Type B pancreatic cell (in vitro differentiated cells): Measurements from ENCODE around the gene ATF7IP2. TPM values are rescaled to one million over a fixed set of nuclear protein-coding genes. Genes with fewer than 3 reads are reported as not detected.
A peak's percentile ranks its signal among the peaks of the same experiment; 100 is the strongest.

Experiments used
- DNase-seq: peaks from one replicate; pipeline ENCODE4 v3.0.0; 2021; ENCODE audit warnings: mixed read lengths; ENCODE audit not compliant: unreplicated experiment; ENCODE audit errors: extremely low spot score
- H3K27ac Mint-ChIP-seq: 2 replicates; pipeline ENCODE4 v1.8.0; 2021; ENCODE audit warnings: mild to moderate bottlenecking, mixed read lengths
- H3K27me3 Mint-ChIP-seq: 2 replicates; pipeline ENCODE4 v1.8.0; 2021; ENCODE audit warnings: mixed read lengths
- H3K36me3 Mint-ChIP-seq: 2 replicates; pipeline ENCODE4 v1.8.0; 2021; ENCODE audit warnings: mixed read lengths
- H3K4me1 Mint-ChIP-seq: one replicate; pipeline ENCODE4 v1.8.0; 2021; ENCODE audit warnings: mixed read lengths; ENCODE audit not compliant: unreplicated experiment
- H3K4me3 Mint-ChIP-seq: 2 replicates; pipeline ENCODE4 v1.8.0; 2021; ENCODE audit warnings: mild to moderate bottlenecking, mixed read lengths
- H3K9me3 Mint-ChIP-seq: 2 replicates; pipeline ENCODE4 v1.8.0; 2021; ENCODE audit warnings: mixed read lengths
- total RNA-seq: library from RNA; stranded (reverse); gene quantifications from 2 replicates; pipeline ENCODE4 v1.2.1, GENCODE V29; 2021; ENCODE audit warnings: low replicate concordance
- TF ChIP-seq, protein P1 (sequence below): fragments of 200-600 bp; sonication (generic); conservative IDR thresholded peaks from 2 replicates; pipeline ENCODE4 v1.5.0; 2021; ENCODE audit warnings: antibody characterized with exemption, mild to moderate bottlenecking

Gene ATF7IP2
- total RNA-seq, 1 donor from 2014 or later = 27.5 TPM

DNA sequence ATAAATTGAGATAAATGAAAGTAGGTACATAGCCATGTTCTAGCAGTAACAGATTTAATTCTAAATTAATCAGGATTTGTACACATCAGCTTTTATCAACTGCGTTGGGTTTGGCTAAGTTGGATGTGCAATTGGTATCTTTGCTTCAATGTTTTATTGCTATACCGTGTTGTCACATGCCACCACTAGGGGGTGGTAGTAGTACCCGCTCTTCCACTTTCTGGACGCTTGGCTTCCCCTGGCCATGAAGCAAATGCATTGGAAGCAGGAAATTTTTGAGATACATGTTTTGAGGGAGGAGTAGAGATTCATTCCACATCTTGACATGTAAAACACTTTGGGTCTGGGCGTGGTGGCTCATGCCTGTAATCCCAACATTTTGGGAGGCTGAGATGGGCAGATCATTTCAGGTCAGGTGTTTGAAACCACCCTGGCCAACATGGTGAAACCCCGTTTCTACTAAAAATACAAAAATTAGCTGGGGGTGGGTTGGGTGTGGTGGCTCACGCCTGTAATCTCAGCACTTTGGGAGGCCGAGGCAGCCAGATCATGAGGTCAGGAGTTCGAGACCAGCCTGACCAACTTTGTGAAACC is 135.9 kb downstream of the ATF7IP2 start:
- H3K27ac Mint-ChIP-seq = peak overlapping the region; percentile 9
- H3K4me1 Mint-ChIP-seq = no peaks in the 10 kb centered on the region
- DNase-seq = no peak
- H3K36me3 Mint-ChIP-seq = peaks cover 5% of the 10 kb centered on the region
- H3K27me3 Mint-ChIP-seq = no peaks in the 10 kb centered on the region
- H3K9me3 Mint-ChIP-seq = no peaks in the 10 kb centered on the region
- H3K4me3 Mint-ChIP-seq = no peak overlapping the region
- TF ChIP-seq, protein P1, sequence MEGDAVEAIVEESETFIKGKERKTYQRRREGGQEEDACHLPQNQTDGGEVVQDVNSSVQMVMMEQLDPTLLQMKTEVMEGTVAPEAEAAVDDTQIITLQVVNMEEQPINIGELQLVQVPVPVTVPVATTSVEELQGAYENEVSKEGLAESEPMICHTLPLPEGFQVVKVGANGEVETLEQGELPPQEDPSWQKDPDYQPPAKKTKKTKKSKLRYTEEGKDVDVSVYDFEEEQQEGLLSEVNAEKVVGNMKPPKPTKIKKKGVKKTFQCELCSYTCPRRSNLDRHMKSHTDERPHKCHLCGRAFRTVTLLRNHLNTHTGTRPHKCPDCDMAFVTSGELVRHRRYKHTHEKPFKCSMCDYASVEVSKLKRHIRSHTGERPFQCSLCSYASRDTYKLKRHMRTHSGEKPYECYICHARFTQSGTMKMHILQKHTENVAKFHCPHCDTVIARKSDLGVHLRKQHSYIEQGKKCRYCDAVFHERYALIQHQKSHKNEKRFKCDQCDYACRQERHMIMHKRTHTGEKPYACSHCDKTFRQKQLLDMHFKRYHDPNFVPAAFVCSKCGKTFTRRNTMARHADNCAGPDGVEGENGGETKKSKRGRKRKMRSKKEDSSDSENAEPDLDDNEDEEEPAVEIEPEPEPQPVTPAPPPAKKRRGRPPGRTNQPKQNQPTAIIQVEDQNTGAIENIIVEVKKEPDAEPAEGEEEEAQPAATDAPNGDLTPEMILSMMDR = peak; percentile 91

DNA sequence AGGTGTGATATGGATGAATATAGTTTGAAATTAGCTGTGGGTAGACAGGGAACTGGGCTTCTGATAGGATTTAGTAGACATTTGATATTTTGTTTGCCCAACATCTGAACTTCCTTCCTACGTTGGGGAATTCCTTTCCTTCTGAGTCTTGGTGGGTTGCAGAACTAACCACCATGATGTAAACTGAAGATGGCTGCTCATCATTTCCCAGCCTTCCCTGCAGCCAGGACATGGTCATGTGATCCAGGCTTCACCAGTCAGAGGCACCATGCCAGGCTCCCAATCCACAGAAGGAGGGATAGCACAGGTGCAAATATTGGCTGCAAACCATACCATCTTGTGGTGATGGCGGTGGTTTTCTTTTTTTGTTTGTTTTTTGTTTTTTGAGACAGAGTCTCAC is 137.1 kb downstream of the ATF7IP2 start:
- no peak overlapping the region for H3K27ac Mint-ChIP-seq
- DNase-seq = no peak
- H3K9me3 Mint-ChIP-seq = no peaks in the 10 kb centered on the region
- TF ChIP-seq, protein P1 = no peak
- H3K27me3 Mint-ChIP-seq = no peaks in the 10 kb centered on the region
- H3K4me1 Mint-ChIP-seq = no peaks in the 10 kb centered on the region
- peaks cover 5% of the 10 kb centered on the region for H3K36me3 Mint-ChIP-seq
- H3K4me3 Mint-ChIP-seq = no peak overlapping the region

DNA sequence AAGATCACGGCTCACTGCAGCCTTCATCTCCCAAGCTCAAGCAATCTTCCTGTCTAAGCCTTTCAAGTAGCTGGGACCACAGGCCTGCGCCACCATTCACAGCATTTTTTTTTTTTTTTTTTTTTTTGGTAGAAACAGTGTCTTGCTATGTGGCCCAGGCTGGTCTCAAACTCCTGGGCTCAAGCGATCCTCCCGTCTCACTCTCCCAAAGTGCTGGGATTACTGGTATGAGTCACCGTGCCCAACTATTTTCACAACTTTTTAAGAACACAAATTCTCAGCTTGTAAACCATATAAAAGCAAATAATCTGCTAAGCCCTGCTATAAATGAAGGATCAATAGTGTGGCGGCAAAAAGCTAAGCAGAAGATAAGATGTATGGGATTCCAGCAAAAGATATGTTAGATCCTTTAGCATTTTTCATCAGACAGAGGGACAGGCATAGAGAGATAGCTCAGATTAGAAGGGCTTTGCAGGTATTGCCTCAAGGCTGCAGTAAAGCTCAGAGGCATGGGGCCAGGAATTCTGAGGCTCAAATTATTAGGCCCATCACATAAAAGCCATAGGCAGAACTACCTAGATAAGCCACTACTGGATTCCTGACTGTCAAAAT is 139.5 kb downstream of the ATF7IP2 start:
- Mint-ChIP-seq H3K27me3 (no peaks in the 10 kb centered on the region), H3K4me1 (no peaks in the 10 kb centered on the region), H3K9me3 (no peaks in the 10 kb centered on the region), H3K36me3 (peaks cover 5% of the 10 kb centered on the region), H3K27ac (no peak overlapping the region), H3K4me3 (no peak overlapping the region)
- no peak for DNase-seq
- TF ChIP-seq, protein P1 = no peak

DNA sequence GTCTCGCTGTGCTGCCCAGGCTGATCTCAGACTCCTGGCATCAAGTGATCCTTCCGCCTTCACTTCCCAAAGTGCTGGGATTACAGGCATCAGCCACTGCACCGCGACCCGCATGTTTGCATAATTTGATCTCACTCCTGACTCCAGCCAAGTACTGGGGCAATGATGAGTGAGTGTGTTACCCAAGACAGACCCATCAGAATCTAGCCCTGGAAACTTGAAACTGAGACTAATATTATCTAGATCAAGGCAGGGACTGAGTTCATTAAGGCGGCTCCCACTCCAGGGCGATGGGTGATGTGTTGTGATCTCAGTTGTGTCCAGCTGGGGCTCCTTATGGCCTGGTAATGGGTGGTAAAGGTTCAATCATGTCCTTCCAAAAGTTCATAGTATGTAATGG is 141.1 kb downstream of the ATF7IP2 start:
- H3K27ac Mint-ChIP-seq = no peak overlapping the region
- no peak for DNase-seq
- H3K4me3 Mint-ChIP-seq = no peak overlapping the region
- peaks cover 5% of the 10 kb centered on the region for H3K36me3 Mint-ChIP-seq
- TF ChIP-seq, protein P1 = no peak
- no peaks in the 10 kb centered on the region for H3K9me3 Mint-ChIP-seq
- no peaks in the 10 kb centered on the region for H3K27me3 Mint-ChIP-seq
- H3K4me1 Mint-ChIP-seq = no peaks in the 10 kb centered on the region

DNA sequence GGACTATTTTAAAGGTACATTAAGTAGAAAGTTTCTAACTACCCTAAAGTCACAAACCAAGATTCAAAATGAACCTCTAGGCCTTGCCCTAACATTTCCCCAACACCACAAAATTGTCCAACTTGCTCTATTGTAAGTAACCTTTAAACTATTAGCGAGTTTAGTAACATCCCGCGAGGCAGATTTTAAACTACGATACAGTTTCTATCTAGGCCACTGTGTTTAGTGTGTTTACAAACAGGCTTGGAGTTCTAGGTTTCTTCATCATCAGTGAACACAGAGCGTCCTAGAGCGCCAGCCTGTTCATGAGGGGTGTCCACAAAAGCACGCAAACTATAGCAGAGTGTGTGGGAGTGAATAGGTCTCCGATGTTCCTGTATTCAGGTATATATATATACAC is 142.8 kb downstream of the ATF7IP2 start:
- TF ChIP-seq, protein P1 = no peak
- Mint-ChIP-seq H3K36me3 (peaks cover 5% of the 10 kb centered on the region), H3K4me1 (no peaks in the 10 kb centered on the region), H3K27ac (no peak overlapping the region), H3K4me3 (no peak overlapping the region), H3K27me3 (no peaks in the 10 kb centered on the region), H3K9me3 (no peaks in the 10 kb centered on the region)
- DNase-seq = no peak
